Body of pancreas (tissue), 4 donors: Measurements from ENCODE around the gene CCDC3. TPM values are rescaled to one million over a fixed set of nuclear protein-coding genes. Genes with fewer than 3 reads are reported as not detected.

Experiments
- ATAC-seq: fragments of 150-250 bp; one replicate; pipeline ENCODE4 v1.9.1; 2016
- DNase-seq, 4 donors: peaks; one replicate each; pipeline ENCODE4 v3.0.0-alpha.2; 2019
- H3K27ac ChIP-seq, 4 donors: fragments of 200-600 bp; sonication (generic); 1 replicate in 3 of 4; 2 replicates in 1 of 4; pipeline versions ENCODE4 v1.5.1 to v1.6.1; 2016 to 2019; ENCODE audit warnings: mild to moderate bottlenecking in 1 of 4, mixed read lengths in 1 of 4, moderate library complexity in 1 of 4
- H3K27me3 ChIP-seq, 2 donors: fragments of 200-600 bp; sonication (generic); one replicate each; pipeline ENCODE4 v1.6.0; 2016; ENCODE audit warnings: mild to moderate bottlenecking in 1 of 2
- H3K36me3 ChIP-seq, 2 donors: fragments of 200-600 bp; sonication (generic); replicated peaks in 1 of 2; 2 replicates each; pipeline ENCODE4 v1.5.1; 2016; ENCODE audit warnings: low read depth in 2 of 2; ENCODE audit not compliant: insufficient read depth in 1 of 2
- H3K4me1 ChIP-seq: fragments of 200-600 bp; sonication (generic); one replicate; pipeline ENCODE4 v1.6.0; 2016
- H3K4me3 ChIP-seq, 2 donors: fragments of 200-600 bp; sonication (generic); 1 replicate in 1 of 2; 2 replicates in 1 of 2; pipeline ENCODE4 v1.5.1; 2016 to 2019
- H3K9me3 ChIP-seq, 3 donors: fragments of 200-600 bp; sonication (generic); 1 replicate in 2 of 3; 2 replicates in 1 of 3; pipeline ENCODE4 v1.5.1; 2016
- CTCF ChIP-seq, 7 experiments: fragments of 450-650 bp in 4 of 7; fragments of 200-600 bp in 3 of 7; sonication (generic) in 3 of 7; IDR thresholded peaks; one replicate each; pipeline ENCODE4 v1.5.1; 2016 to 2019; ENCODE audit warnings: antibody characterized with exemption in 7 of 7
- POLR2A ChIP-seq, 3 donors: fragments of 450-650 bp; IDR thresholded peaks; one replicate each; pipeline ENCODE4 v1.6.1; 2016; ENCODE audit warnings: antibody characterized with exemption in 3 of 3, mild to moderate bottlenecking in 2 of 3
- WGBS, 2 donors: methylation state at CpG; one replicate each; pipeline ENCODE4 v1.1.5; 2017; 5-methylcytosine and 5-hydroxymethylcytosine counted together
- intact Hi-C: fragments of 100-400 bp; cut with DNase I; formaldehyde crosslinking; loops from one replicate; pipeline ENCODE4 v1.15.1; 2023
- total RNA-seq, 2 donors: library from RNA; depleted of rRNA; stranded (reverse); fragments of >200 nt; gene quantifications; one replicate each; pipeline ENCODE4 v1.1.0, GENCODE V29; 2016

CCDC3 gene
- total RNA-seq, 2 donors from 2014 or later: 2.1 to 17.1 TPM

- H3K27me3 ChIP-seq: no peaks in the 10 kb centered on the region
- no peak overlapping the region for H3K4me3 ChIP-seq
- no peaks in the 10 kb centered on the region for H3K9me3 ChIP-seq
- no peak overlapping the region for H3K27ac ChIP-seq
- H3K36me3 ChIP-seq: no peaks in the 10 kb centered on the region
- TF ChIP-seq POLR2A (IDR thresholded peaks at IDR 0.05) (no peak), CTCF (IDR thresholded peaks at IDR 0.05) (no peak)
- ATAC-seq: no peak
- intact Hi-C loops: no loop called here
- no peak for DNase-seq
- 40 to 44% methylated on average over 2 of the region's 2 CpGs for WGBS, 2 donors
- H3K4me1 ChIP-seq: no peaks in the 10 kb centered on the region
Observed at GRCh38 chr10:12888470-12888869, 113.0 kb downstream of the CCDC3 start.

GRCh38 chr10:12887780-12888179, 113.7 kb downstream of the CCDC3 start:
- DNase-seq (no peak), ATAC-seq (no peak)
- no peaks in the 10 kb centered on the region for H3K9me3 ChIP-seq
- H3K4me3 ChIP-seq: no peak overlapping the region
- no peaks in the 10 kb centered on the region for H3K4me1 ChIP-seq
- no peaks in the 10 kb centered on the region for H3K27me3 ChIP-seq
- intact Hi-C loops: no loop called here
- WGBS, 2 donors: 58 to 87% methylated on average over 3 of the region's 3 CpGs
- no peak overlapping the region for H3K27ac ChIP-seq
- H3K36me3 ChIP-seq: no peaks in the 10 kb centered on the region
- TF ChIP-seq CTCF (IDR thresholded peaks at IDR 0.05) (no peak), POLR2A (IDR thresholded peaks at IDR 0.05) (no peak)

- TF ChIP-seq CTCF (IDR thresholded peaks at IDR 0.05) (no peak), POLR2A (IDR thresholded peaks at IDR 0.05) (no peak)
- H3K4me1 ChIP-seq: no peaks in the 10 kb centered on the region
- no peak for ATAC-seq
- H3K27me3 ChIP-seq: no peaks in the 10 kb centered on the region
- no peak overlapping the region for H3K27ac ChIP-seq
- intact Hi-C loops: no loop called here
- no peak overlapping the region for H3K4me3 ChIP-seq
- 81 to 94% methylated on average over 4 to 6 of the region's 6 CpGs for WGBS, 2 donors
- no peak for DNase-seq
- no peaks in the 10 kb centered on the region for H3K36me3 ChIP-seq
- H3K9me3 ChIP-seq: no peaks in the 10 kb centered on the region
Observed at GRCh38 chr10:12884851-12885250, 116.7 kb downstream of the CCDC3 start.

GRCh38 chr10:12880423-12880822, 121.1 kb downstream of the CCDC3 start:
- intact Hi-C loops: no loop called here
- Histone ChIP-seq H3K27ac (no peak overlapping the region), H3K36me3 (no peaks in the 10 kb centered on the region), H3K9me3 (no peaks in the 10 kb centered on the region), H3K4me3 (no peak overlapping the region), H3K4me1 (peaks cover under 1% of the 10 kb centered on the region), H3K27me3 (no peaks in the 10 kb centered on the region)
- no peak for TF ChIP-seq CTCF (IDR thresholded peaks at IDR 0.05)
- ATAC-seq (no peak), DNase-seq (no peak)

GRCh38 chr10:12877150-12877549, 124.4 kb downstream of the CCDC3 start:
- no peak for ATAC-seq
- no peak for TF ChIP-seq CTCF (IDR thresholded peaks at IDR 0.05)
- TF ChIP-seq POLR2A (IDR thresholded peaks at IDR 0.05): no peak
- DNase-seq: no peak
- Histone ChIP-seq H3K9me3 (no peaks in the 10 kb centered on the region), H3K4me3 (no peak overlapping the region), H3K4me1 (peaks cover 7% of the 10 kb centered on the region), H3K27ac (no peak overlapping the region), H3K36me3 (no peaks in the 10 kb centered on the region), H3K27me3 (no peaks in the 10 kb centered on the region)
- intact Hi-C loops: no loop called here
- WGBS, 2 donors: 72 to 78% methylated on average over 3 of the region's 3 CpGs
